Vagina (tissue), 2 donors: ENCODE results near the gene CCDC200.
"Not testable (repeated sequence)": the region's sequence is repeated elsewhere in the genome, so short reads cannot be mapped to it uniquely, and the experiment has no call there.

ENCODE experiments used
- POLR2A ChIP-seq, 2 donors: fragments of 450-650 bp; IDR thresholded peaks; one replicate each; pipeline ENCODE4 v1.6.1; 2017; ENCODE audit warnings: antibody characterized with exemption in 2 of 2, mild to moderate bottlenecking in 2 of 2, moderate library complexity in 2 of 2
- POLR2AphosphoS5 ChIP-seq, 2 donors: sonication (generic); formaldehyde crosslinking; IDR thresholded peaks; one replicate each; pipeline ENCODE4 v1.9.0; 2017; ENCODE audit warnings: antibody characterized with exemption in 2 of 2, mild to moderate bottlenecking in 2 of 2, low read depth in 1 of 2; ENCODE audit not compliant: insufficient read depth in 1 of 2
- TF ChIP-seq, protein P1 (sequence below), 3 experiments: fragments of 450-650 bp in 2 of 3; fragments of 200-600 bp in 1 of 3; sonication (generic) in 1 of 3; IDR thresholded peaks; one replicate each; pipeline ENCODE4 v1.5.1; 2017 to 2019; ENCODE audit warnings: antibody characterized with exemption in 3 of 3, mild to moderate bottlenecking in 2 of 3, moderate library complexity in 2 of 3

- TF ChIP-seq, protein P1, sequence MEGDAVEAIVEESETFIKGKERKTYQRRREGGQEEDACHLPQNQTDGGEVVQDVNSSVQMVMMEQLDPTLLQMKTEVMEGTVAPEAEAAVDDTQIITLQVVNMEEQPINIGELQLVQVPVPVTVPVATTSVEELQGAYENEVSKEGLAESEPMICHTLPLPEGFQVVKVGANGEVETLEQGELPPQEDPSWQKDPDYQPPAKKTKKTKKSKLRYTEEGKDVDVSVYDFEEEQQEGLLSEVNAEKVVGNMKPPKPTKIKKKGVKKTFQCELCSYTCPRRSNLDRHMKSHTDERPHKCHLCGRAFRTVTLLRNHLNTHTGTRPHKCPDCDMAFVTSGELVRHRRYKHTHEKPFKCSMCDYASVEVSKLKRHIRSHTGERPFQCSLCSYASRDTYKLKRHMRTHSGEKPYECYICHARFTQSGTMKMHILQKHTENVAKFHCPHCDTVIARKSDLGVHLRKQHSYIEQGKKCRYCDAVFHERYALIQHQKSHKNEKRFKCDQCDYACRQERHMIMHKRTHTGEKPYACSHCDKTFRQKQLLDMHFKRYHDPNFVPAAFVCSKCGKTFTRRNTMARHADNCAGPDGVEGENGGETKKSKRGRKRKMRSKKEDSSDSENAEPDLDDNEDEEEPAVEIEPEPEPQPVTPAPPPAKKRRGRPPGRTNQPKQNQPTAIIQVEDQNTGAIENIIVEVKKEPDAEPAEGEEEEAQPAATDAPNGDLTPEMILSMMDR (IDR thresholded peaks at IDR 0.05): not testable (repeated sequence)
- TF ChIP-seq POLR2AphosphoS5 (IDR thresholded peaks at IDR 0.05; ENCODE audit: insufficient read depth in 1 of 2, low read depth in 1 of 2); POLR2A (IDR thresholded peaks at IDR 0.05): not testable (repeated sequence)
Observed at GRCh38 chr17:43231205-43232020, 3.0 kb upstream of the CCDC200 start.
